HL-60/S4 treated with retinoic acid at 250 ng/mL for 4 days and 3 days (cell line): ENCODE results near the gene KLC3.

ENCODE experiments used
- in situ Hi-C: fragments of 300-500 bp; cut with MboI; formaldehyde crosslinking; loops from 2 replicates; pipeline ENCODE4 v1.7.0; 2022; ENCODE audit warnings: low sequenced_read_pairs

The KLC3 gene

GRCh38 chr19:45368127-45368526 lies 27.6 kb downstream of the KLC3 start:
- in situ Hi-C loops = no loop called here

GRCh38 chr19:45368737-45369340 lies 28.3 kb downstream of the KLC3 start:
- in situ Hi-C loops = no loop called here

GRCh38 chr19:45370410-45371204 lies 30.1 kb downstream of the KLC3 start, which contains the start of gene ERCC2:
Gene ERCC2 (minus strand): TSS chr19:45370573. CDS start chr19:45370540, 33 bp downstream.
- in situ Hi-C loops = no loop called here

- in situ Hi-C loops = no loop called here
These were observed 35.6 kb downstream of the KLC3 start for GRCh38 chr19:45376045-45376724.

- in situ Hi-C loops = no loop called here
These were observed 39.6 kb downstream of the KLC3 start for GRCh38 chr19:45380107-45380506.

- in situ Hi-C loops = no loop called here
These were observed 41.9 kb downstream of the KLC3 start for GRCh38 chr19:45382426-45382825.

- in situ Hi-C loops = no loop called here
These were observed 45.1 kb downstream of the KLC3 start for GRCh38 chr19:45385392-45386221.

- in situ Hi-C loops = no loop called here
These were observed 50.8 kb downstream of the KLC3 start for GRCh38 chr19:45391346-45391745.

- in situ Hi-C loops = no loop called here
These were observed 51.5 kb downstream of the KLC3 start for GRCh38 chr19:45391871-45392665.

GRCh38 chr19:45395821-45396617 lies 55.5 kb downstream of the KLC3 start:
- in situ Hi-C loops = no loop called here

GRCh38 chr19:45400192-45400591 lies 59.6 kb downstream of the KLC3 start:
- in situ Hi-C loops = no loop called here
